CD4-positive, alpha-beta T cell treated with Interleukin-10 for 1 hour (primary cell): ENCODE results near the gene UPK3A.
A peak's percentile ranks its signal among the peaks of the same experiment; 100 is the strongest.
"Not testable (repeated sequence)": the region's sequence is repeated elsewhere in the genome, so short reads cannot be mapped to it uniquely, and the experiment has no call there.

Source experiments
- DNase-seq: peaks from one replicate; pipeline ENCODE4 v3.0.0-alpha.2; 2020

The UPK3A gene

DNA sequence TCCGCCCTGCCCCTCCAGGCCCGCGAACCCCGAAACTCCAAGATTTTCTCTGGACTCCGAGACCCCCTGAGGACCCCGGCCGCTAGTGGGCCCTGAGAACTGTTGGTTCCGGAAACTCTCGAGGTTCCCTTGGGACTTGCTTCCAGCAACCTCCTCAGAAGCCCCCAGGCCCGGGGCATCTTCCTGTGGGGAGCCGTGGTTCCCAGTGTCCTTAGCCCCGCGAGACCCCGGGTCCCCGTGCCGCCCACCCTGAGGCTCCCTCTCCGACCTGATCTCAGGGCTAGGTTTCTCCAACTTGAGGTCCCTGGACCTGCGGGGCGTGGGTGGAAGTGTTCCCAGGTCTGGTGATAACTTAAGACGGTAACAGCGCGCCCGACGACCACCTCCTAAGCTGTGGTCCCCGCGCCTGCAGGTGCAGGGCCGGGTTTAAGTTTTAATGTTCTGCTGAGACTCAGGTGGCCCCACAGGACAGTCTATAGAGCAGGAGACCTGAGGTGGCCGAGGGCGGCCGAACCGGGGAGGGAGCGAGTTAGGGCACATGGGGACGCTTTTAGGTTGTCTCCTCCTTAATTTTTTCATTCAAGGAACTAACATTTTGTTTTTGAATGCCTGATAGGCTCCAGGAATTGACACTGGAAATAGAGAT is 25.7 kb downstream of the UPK3A start:
- DNase-seq = no peak

- DNase-seq = no peak
Observed at GRCh38 chr22:45310977-45311531, 26.3 kb downstream of the UPK3A start.

- DNase-seq = no peak
Observed at GRCh38 chr22:45312415-45312814, 27.7 kb downstream of the UPK3A start.

DNA sequence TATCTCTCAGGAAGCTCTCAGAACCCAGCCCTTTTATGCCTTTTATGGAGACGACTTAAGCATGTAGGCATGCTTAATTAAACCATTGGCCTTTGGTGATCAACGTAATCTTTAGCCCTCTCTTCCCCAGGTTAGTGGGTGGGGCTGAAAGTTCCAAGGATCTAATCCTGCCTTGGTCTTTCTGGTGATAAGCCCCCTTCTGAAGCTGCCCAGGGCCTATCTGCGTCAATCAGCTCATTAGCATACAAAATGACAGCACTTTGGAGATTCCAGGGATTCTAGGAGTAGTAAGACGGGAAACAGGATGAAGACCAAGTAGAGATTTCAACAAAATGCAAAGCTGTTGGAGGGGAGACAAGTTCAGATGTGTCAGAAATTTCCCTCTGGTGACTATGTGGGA is 28.1 kb downstream of the UPK3A start:
- no peak for DNase-seq

DNA sequence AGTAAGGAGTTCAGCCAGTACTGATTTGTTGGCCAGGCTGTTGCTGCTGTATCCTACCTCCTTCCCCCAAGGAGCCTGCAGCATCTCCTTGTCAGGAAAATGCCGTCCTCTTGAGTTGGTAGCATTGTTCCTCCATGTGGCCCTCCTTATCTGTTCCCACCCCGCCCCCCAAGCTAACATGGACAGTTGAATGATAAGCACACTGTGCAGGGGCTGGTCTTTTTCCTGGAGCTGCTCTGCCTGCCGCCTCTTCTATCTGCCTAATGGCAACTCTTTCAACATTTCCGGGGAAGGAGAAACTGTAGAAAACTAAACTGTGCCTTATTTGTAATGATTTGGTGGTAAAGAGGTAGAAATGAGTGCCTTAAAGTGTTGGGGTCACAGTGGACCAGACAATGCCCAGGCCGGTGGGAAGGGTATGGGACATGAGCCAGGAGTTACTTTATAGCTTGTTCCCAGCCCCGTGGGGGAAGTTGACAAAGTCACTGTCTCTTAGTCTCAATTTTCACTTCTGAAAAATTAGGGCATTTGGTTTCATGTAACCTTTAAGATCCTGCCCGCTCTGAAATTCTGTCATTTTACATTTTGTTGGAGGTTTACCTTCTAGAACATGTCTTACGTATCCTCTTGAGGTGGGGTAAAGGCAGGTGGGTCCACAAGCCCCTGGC is 29.4 kb downstream of the UPK3A start:
- no peak for DNase-seq

GRCh38 chr22:45314786-45315185 is 30.0 kb downstream of the UPK3A start:
- DNase-seq = no peak

- DNase-seq = no peak
Observed at GRCh38 chr22:45316796-45317526, 32.2 kb downstream of the UPK3A start.

- DNase-seq = no peak
Observed at GRCh38 chr22:45317551-45318167, 32.9 kb downstream of the UPK3A start.

- peak; percentile 95 for DNase-seq
Observed at GRCh38 chr22:45318168-45318557, 33.4 kb downstream of the UPK3A start.

DNA sequence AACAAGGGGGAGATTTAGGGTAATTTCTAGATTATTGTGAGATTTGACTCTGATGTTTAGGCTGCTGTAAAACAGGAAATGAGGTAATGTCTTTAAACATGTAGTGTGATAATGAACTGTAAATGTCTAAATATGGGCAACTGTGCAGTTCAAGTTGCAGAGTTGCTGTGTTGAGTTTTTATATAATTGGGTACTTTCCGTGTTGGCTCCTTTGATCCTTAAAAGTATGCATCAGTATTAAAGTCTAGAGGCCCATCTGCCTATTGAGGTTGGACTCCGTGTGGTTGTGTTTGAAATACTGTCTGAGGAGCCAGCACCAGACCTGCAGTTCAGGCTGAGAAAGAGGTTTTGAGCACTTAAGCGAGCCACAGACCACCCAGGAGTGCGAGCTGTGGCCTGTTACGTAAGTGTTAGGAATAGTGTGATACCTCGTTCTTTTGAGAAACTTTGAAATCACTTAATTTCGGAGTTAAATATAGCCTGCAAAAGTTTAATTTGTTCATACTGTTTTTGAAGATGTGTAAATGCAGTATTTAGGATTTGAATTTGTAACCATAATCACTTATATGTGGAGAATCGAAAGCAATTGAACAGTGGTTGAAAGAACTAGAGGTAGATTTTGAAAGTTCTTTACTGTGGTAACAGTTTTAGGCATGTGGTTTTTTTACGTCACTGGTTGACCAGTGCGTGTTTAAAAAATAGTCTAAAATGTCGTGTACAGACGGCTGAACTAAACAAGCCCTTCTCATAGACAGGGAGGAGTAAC is 34.0 kb downstream of the UPK3A start:
- DNase-seq = peak; percentile 89

DNA sequence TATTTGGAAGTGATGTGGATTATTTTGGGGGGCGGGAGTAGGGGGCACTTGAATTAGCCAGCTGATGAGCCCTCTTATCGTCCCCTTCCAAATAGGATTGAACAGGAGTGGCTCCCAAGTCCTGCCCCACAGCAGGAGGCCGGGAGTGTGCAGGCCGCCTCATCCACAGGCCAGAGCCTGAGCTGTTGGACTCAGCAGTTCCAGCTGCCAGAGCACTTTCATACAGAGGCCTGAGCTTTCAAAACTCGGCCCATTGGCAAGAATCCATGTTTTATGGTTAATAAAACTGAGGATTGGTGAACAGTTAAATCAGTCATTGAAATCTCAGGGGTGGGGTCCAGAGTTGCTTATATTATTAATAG is 34.6 kb downstream of the UPK3A start:
- DNase-seq = no peak

GRCh38 chr22:45320357-45320976 is 35.7 kb downstream of the UPK3A start:
- peak; percentile 40 for DNase-seq

GRCh38 chr22:45321827-45322226 is 37.1 kb downstream of the UPK3A start:
- DNase-seq = no peak

DNA sequence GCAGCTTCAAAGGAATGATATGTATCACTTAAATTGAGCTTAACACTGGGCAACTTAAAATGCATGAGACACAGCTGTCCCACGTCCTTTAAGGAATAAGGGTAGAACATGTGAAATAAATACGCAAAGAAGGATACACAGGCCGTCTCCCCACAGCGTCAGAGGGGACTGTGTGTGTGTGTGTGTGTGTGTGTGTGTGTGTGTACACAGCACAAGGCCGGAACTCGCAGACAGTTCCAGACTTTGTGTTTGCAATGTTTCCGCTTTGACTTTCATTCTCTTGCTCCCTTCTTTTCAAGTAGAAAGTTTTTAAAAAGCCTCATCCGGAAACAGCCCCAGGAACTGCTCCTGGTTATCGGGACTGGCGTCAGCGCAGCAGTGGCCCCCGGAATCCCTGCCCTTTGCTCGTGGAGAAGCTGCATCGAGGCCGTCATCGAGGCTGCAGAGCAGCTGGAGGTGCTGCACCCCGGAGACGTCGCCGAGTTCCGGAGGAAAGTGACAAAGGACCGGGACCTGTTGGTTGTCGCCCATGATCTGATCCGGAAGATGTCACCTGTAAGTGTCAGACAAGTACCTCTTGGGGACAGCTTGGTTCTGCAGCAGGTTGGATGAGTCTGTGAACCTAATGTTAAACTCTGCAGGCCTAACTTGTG is 38.2 kb downstream of the UPK3A start:
- no peak for DNase-seq

GRCh38 chr22:45323695-45324094 is 38.9 kb downstream of the UPK3A start:
- no peak for DNase-seq

DNA sequence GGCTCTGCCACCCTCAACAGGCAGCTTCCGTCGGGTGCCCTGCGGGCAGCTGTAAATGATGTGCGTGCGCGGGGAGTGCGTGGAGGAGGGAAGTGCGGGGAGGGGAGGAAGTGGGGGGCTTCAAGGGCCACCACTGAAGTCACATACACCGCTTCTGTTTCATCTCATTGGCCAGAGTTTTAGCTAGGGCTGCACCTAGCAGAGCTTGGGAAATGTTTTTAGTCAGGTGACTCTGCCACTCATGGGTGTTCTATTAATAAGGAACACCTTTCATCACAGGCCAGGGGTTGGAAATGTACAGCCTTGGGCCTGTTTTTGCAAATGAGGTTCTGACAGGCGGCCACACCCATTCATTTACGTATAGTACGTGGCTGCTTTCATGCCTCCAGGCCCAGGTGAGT is 39.6 kb downstream of the UPK3A start:
- no peak for DNase-seq

GRCh38 chr22:45328261-45328660 is 43.5 kb downstream of the UPK3A start:
- DNase-seq = not testable (repeated sequence)

- no peak for DNase-seq
Observed at GRCh38 chr22:45328822-45329529, 44.2 kb downstream of the UPK3A start.

DNA sequence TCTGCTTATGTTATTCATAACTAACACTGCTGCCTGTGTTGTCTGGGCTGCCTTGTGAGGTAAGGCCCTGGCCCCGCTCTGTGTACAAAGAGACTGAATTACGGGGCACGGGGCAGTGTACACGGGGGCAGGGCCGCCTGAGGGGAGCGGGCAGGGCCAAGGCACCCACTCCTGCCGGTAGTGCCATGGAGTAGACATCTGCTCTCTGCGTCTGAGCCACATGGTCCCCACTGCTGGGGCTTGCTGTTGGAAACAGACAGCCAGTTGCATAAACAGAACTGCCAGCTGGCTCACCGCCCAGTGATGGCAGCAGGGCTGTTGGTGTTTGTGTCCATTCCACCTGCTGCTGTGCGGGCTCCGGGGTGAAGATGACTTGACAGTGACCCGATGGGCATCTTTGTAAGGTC is 44.8 kb downstream of the UPK3A start:
- no peak for DNase-seq

- no peak for DNase-seq
Observed at GRCh38 chr22:45330548-45330947, 45.8 kb downstream of the UPK3A start.

DNA sequence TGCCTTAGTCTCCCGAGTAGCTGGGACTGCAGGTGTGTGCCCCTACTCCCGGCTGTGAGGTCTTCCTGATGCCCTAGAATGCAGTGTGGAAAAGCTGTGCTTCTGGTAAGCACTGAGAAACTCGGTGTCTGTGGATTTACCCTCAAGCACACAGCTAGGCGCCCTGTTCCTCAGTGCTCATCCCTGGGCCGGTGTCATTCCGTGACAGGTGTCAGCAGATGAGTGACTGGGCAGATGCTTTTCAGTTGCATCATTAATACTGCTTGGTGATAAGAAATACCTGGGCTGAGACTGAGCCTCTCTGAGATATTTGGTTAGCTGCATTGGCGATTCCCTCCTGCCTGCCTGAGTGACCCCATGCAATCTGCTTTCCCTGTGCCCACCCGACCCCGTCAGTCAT is 46.7 kb downstream of the UPK3A start:
- no peak for DNase-seq
